Heart left ventricle (tissue), 16 donors: Measurements from ENCODE around the gene ERBB4. TPM values are rescaled to one million over a fixed set of nuclear protein-coding genes. Genes with fewer than 3 reads are reported as not detected.

Experiments used
- ATAC-seq, 4 donors: fragments of 200-7000 bp; cut with Tn5 transposase; one replicate each; pipeline ENCODE4 v1.9.1; 2020 to 2022; ENCODE audit warnings: moderate library complexity in 4 of 4, mild to moderate bottlenecking in 3 of 4, moderate number of reproducible peaks in 1 of 4
- DNase-seq, 5 donors: peaks; one replicate each; pipeline ENCODE4 v3.0.0-alpha.2; 2020
- H3K27ac ChIP-seq, 12 donors: fragments of 200-600 bp; sonication (generic) in 4 of 12; one replicate each; pipeline versions ENCODE4 v1.5.0 to v1.8.0; 2016 to 2022; ENCODE audit warnings: mild to moderate bottlenecking in 2 of 12
- H3K27me3 ChIP-seq, 9 donors: fragments of 200-600 bp; sonication (generic) in 2 of 9; one replicate each; pipeline versions ENCODE4 v1.5.1 to v1.8.0; 2016 to 2022; ENCODE audit warnings: mild to moderate bottlenecking in 3 of 9
- H3K36me3 ChIP-seq, 9 donors: fragments of 200-600 bp; sonication (generic) in 2 of 9; one replicate each; pipeline versions ENCODE4 v1.5.0 to v1.8.0; 2018 to 2022; ENCODE audit warnings: mild to moderate bottlenecking in 2 of 9
- H3K4me1 ChIP-seq, 12 donors: fragments of 200-600 bp; sonication (generic) in 4 of 12; one replicate each; pipeline versions ENCODE4 v1.5.0 to v1.8.0; 2016 to 2022; ENCODE audit warnings: mild to moderate bottlenecking in 3 of 12
- H3K4me3 ChIP-seq, 12 donors: fragments of 200-600 bp; sonication (generic) in 4 of 12; one replicate each; pipeline versions ENCODE4 v1.5.0 to v1.8.0; 2017 to 2022; ENCODE audit warnings: mild to moderate bottlenecking in 9 of 12, moderate library complexity in 4 of 12
- H3K9me3 ChIP-seq, 12 donors: fragments of 200-600 bp; sonication (generic) in 4 of 12; one replicate each; pipeline versions ENCODE4 v1.5.0 to v1.8.0; 2016 to 2022; ENCODE audit warnings: mild to moderate bottlenecking in 1 of 12
- CTCF ChIP-seq, 12 donors: fragments of 200-600 bp; sonication (generic) in 4 of 12; IDR thresholded peaks; one replicate each; pipeline versions ENCODE4 v1.5.0 to v1.8.0; 2018 to 2022; ENCODE audit warnings: antibody characterized with exemption in 12 of 12, mild to moderate bottlenecking in 5 of 12
- POLR2A ChIP-seq, 2 donors: fragments of 450-650 bp; IDR thresholded peaks; one replicate each; pipeline ENCODE4 v1.6.1; 2017; ENCODE audit warnings: antibody characterized with exemption in 2 of 2, mild to moderate bottlenecking in 2 of 2, moderate library complexity in 2 of 2
- WGBS, 4 donors: extraction: QIAGEN DNeasy Blood & Tissue Kit in 2 of 4; methylation state at CpG; one replicate each; pipeline versions ENCODE4 v1.1.5 to v1.1.7; 2013 to 2018; 5-methylcytosine and 5-hydroxymethylcytosine counted together
- intact Hi-C, 10 donors: fragments of 100-400 bp; cut with DNase I; formaldehyde crosslinking; loops; one replicate each; pipeline versions ENCODE4 v1.11.1 to v1.14.2; 2022
- polyA plus RNA-seq, 2 donors: library from polyadenylated mRNA; stranded (reverse); fragments of 200-250 nt; gene quantifications; one replicate each; pipeline ENCODE4 v1.2.3, GENCODE V29; 2013
- total RNA-seq, 9 donors: library from RNA; depleted of rRNA in 2 of 9; stranded (reverse); fragments of >200 nt in 2 of 9; fragmentation: NEBNext Ultra II Directional in 3 of 9; extraction: Animal tissue kit (Norgen Biotek cat#: 25700) in 3 of 9; gene quantifications; one replicate each; pipeline versions ENCODE4 v1.1.0 to v1.2.4, GENCODE V29; 2016 to 2023
- donor health status: ischemic (EF 13 %, LVEDD 7.1; RV severe dilation, severe dysfunction).
- donor health status: healthy with polysubstance abuse.
- donor health status: DM: no; HTN: yes; CAD: no.
- donor health status: DM: no; HTN: no; CAD: no.
- donor health status: ischemic (EF 25% LVEDD 6.9; RV normal size, moderate dysfunction).
- donor health status: ischemic (EF 25% LVEDD 5.7; RV mildly dilated, moderate dysfunction).
- donor health status: healthy.
- donor health status: DM: yes; HTN: yes; CAD: no.
- donor health status: ischemic (EF 35%, LVEDD 5.7; RV mildly dilated, moderate dysfunction).
- donor health status: nonischemic (EF 11% LVEDD 7.7; RV severe dilation, severe dysfunction).
- donor health status: DM: yes; HTN: yes; CAD: no.
- donor health status: PGD.
- donor health status: ischemic (EF 29% LVEDD 5.4; RV normal size, mild dysfunction).
- donor health status: nonischemic (EF 23%, LVEDD 6.1; RV moderate dilation, normal function).

ERBB4 gene
- total and polyA plus RNA-seq, 11 donors = 1.3 to 29.5 (median 11.7) TPM

- no peaks in the 10 kb centered on the region for H3K9me3 ChIP-seq
- DNase-seq (no peak), ATAC-seq (no peak)
- H3K4me3 ChIP-seq = no peak overlapping the region
- WGBS, 4 donors = 67 to 88% (median 76%) methylated on average over 1 of the region's 1 CpG
- peaks cover 0 to 3% (median 0%) of the 10 kb centered on the region in 12 donors for H3K4me1 ChIP-seq
- H3K27me3 ChIP-seq = no peaks in the 10 kb centered on the region
- TF ChIP-seq POLR2A (IDR thresholded peaks at IDR 0.05) = no peak
- no peak for TF ChIP-seq CTCF (IDR thresholded peaks at IDR 0.05)
- H3K27ac ChIP-seq = no peak overlapping the region
- intact Hi-C loops = no loop called here
- no peaks in the 10 kb centered on the region for H3K36me3 ChIP-seq
These were observed 548.3 kb downstream of the ERBB4 start for GRCh38 chr2:211990335-211990734.

GRCh38 chr2:211986313-211986712 is 552.3 kb downstream of the ERBB4 start:
- H3K4me1 ChIP-seq = peaks cover 0 to 3% (median 0%) of the 10 kb centered on the region in 12 donors
- no peak overlapping the region for H3K4me3 ChIP-seq
- intact Hi-C loops = no loop called here
- 70 to 75% (median 72%) methylated on average over 2 of the region's 2 CpGs for WGBS, 4 donors
- DNase-seq (no peak), ATAC-seq (no peak)
- no peaks in the 10 kb centered on the region for H3K27me3 ChIP-seq
- H3K27ac ChIP-seq = no peak overlapping the region
- no peak for TF ChIP-seq POLR2A (IDR thresholded peaks at IDR 0.05)
- TF ChIP-seq CTCF (IDR thresholded peaks at IDR 0.05) = no peak
- no peaks in the 10 kb centered on the region for H3K9me3 ChIP-seq
- H3K36me3 ChIP-seq = no peaks in the 10 kb centered on the region

- no peak overlapping the region for H3K4me3 ChIP-seq
- H3K27ac ChIP-seq = no peak overlapping the region
- intact Hi-C loops = no loop called here
- peaks cover 0 to 4% (median 0%) of the 10 kb centered on the region in 12 donors for H3K4me1 ChIP-seq
- WGBS, 4 donors = 78 to 85% (median 82%) methylated on average over 1 of the region's 1 CpG
- ATAC-seq (no peak), DNase-seq (no peak)
- H3K27me3 ChIP-seq = no peaks in the 10 kb centered on the region
- H3K9me3 ChIP-seq = no peaks in the 10 kb centered on the region
- no peak for TF ChIP-seq POLR2A (IDR thresholded peaks at IDR 0.05)
- TF ChIP-seq CTCF (IDR thresholded peaks at IDR 0.05) = no peak
- H3K36me3 ChIP-seq = no peaks in the 10 kb centered on the region
These were observed 553.2 kb downstream of the ERBB4 start for GRCh38 chr2:211985393-211985792.

- intact Hi-C loops = no loop called here
- DNase-seq = no peak
- 50 to 59% (median 54%) methylated on average over 2 of the region's 2 CpGs for WGBS, 4 donors
- H3K27ac ChIP-seq = no peak overlapping the region
- no peak overlapping the region for H3K4me3 ChIP-seq
- ATAC-seq = no peak
- no peaks in the 10 kb centered on the region for H3K27me3 ChIP-seq
- no peaks in the 10 kb centered on the region for H3K9me3 ChIP-seq
- peaks cover 0 to 4% (median 0%) of the 10 kb centered on the region in 12 donors for H3K4me1 ChIP-seq
- TF ChIP-seq POLR2A (IDR thresholded peaks at IDR 0.05) (no peak), CTCF (IDR thresholded peaks at IDR 0.05) (no peak)
- no peaks in the 10 kb centered on the region for H3K36me3 ChIP-seq
These were observed 556.4 kb downstream of the ERBB4 start for GRCh38 chr2:211982162-211982561.
